ENCODE results near the gene LBH.

- TF ChIP-seq EZH2phosphoT487 (IDR thresholded peaks at IDR 0.05; ENCODE audit: insufficient read depth, low read depth) (no peak), EZH2 (IDR thresholded peaks at IDR 0.05; ENCODE audit: insufficient read depth, poor library complexity, severe bottlenecking) (no peak)
These were observed 19.1 kb downstream of the LBH start for GRCh38 chr2:30250421-30250820.

Measured in GM23248 (cell line).